GM19240 (cell line): ENCODE data around the gene HBD.
"Not testable (repeated sequence)": the region's sequence is repeated elsewhere in the genome, so short reads cannot be mapped to it uniquely, and the experiment has no call there.

Source experiments
- DNase-seq: peaks from one replicate; pipeline ENCODE4 v3.0.0; 2011; ENCODE audit warnings: low spot score; ENCODE audit not compliant: insufficient read length

The HBD gene

DNA sequence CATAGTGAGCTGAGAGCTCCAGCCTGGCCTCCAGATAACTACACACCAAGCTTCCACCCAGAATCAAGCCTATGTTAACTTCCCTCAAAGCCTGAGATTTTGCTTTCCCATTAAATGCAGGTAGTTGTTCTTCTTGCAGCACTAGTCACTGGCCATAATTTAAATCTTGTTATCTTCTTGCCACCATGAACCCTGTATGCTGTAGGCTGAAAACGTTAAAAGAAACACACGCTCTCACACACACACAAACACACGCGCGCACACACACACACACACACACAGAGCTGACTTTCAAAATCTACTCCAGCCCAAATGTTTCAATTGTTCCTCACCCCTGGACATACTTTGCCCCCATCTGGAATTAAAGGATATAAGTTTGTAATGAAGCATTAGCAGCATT lies 19.2 kb upstream of the HBD start:
- not testable (repeated sequence) for DNase-seq

DNA sequence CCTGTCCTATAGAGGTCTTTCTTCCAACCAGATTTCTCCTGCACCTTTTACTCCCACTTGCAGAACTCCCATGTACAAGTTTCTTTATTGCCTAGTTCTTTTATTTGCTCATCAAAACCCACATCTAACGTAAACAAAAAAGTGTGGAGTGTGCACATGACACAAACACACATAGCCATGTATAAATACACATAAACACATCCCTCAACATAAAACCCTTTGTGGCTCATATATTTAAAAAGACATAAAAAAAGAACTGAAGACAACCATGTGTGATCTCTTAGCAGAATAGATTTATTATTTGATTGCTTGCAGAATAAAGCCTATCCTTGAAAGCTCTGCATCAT lies 18.6 kb upstream of the HBD start:
- no peak for DNase-seq

DNA sequence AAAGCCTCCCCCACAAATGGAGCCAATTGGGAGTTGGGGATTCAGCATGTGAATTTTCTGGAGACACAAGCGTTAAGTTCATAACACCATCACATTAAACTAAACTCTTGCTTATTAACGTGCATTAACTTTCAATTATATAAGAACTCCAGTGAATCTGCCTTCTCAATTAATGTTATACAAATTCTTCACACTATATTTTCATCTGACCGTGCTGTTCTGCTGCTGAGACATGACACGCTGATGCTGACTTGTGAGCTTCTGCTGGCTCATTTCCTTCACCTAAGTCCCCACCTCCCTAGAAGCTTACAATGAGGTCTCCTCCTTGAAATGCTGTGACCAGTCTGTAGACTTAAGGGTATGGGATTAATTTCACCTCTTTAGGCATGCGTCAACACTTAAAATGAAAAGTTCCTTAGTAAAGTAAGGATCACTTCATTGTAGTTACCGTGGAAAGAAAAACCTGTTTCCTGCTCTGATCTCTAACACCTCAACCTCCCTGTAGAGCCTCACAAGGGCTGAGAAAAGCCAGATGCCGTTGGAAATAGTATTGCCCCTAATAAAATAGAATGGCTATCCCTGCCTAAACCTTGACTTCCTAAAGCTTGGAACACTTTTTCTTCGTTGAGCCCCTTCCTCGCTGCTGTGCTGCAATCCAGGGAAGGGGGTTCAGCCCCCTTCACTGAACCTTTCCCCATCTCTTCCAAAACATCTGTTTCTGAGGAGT lies 18.1 kb upstream of the HBD start:
- no peak for DNase-seq

DNA sequence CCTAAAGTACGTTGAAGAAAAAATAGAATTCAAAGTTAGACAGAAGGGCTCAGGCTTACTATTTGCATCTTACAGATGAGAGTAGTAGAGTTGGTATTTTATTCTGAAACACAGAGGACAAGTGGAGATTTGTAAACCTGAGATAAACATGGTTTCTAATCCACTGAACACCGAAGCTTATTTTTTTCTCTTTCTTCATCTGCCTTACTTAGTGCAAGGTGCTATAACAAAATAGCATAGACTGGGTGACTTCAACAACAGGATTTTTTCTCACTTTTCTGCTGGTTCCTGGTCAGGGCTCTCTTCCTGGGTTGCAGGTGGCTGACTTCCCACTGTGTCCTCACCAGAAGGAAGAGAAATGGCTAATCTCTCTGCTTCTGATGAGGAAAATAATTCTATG lies 17.5 kb upstream of the HBD start:
- no peak for DNase-seq

DNA sequence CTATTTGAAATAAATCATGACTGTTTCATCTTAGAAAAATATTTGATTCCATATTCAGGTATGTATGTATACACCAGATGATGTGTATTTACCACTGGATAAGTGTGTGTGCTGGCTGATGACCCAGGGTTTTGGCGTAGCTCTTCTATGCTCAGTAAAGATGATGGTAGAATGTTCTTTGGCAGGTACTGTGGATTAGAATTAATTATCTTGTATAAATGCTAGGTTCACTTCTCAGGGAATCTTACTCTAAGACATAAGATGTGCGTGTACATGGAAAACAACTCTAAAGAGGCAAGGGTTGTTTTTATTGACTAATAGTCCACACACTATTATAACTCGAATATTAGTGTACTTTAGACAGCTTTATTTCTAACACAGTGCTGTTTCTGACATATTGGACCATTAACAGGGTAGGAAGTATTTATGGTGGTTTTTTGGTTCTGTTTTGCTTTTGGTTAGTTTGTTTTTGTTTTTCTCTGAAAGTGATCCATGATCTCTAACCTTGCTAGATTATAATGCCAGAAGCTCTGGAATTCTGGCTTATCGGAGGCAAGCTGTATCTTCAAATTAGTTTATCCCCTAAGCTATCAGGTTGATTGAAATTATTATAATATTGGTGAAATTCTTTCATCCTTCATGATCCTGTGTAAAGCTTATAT lies 16.4 kb upstream of the HBD start:
- DNase-seq = no peak

DNA sequence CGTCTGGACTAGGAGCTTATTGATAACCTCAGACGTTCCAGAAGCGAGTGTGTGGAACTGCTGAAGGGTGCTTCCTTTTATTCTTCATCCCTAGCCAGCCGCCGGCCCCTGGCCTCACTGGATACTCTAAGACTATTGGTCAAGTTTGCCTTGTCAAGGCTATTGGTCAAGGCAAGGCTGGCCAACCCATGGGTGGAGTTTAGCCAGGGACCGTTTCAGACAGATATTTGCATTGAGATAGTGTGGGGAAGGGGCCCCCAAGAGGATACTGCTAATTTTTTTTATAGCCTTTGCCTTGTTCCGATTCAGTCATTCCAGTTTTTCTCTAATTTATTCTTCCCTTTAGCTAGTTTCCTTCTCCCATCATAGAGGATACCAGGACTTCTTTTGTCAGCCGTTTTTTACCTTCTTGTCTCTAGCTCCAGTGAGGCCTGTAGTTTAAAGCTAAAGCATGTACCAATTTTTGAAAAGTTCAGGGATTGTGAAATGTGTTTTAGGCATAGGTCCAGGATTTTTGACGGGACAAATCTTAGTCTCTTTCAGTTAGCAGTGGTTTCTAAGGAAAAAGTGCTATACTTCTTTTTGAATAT lies 15.6 kb upstream of the HBD start, which contains the start of gene HBG1:
TSS of gene HBG1 (minus strand) at position 51 of the 590 bp plus-strand sequence. CDS start 53 bp downstream, outside the sequence.
- DNase-seq = not testable (repeated sequence)

DNA sequence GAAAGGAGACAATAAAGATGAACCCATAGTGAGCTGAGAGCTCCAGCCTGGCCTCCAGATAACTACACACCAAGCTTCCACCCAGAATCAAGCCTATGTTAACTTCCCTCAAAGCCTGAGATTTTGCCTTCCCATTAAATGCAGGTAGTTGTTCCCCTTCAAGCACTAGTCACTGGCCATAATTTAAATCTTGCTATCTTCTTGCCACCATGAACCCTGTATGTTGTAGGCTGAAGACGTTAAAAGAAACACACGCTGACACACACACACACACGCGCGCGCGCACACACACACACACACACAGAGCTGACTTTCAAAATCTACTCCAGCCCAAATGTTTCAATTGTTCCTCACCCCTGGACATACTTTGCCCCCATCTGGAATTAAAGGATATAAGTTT lies 14.2 kb upstream of the HBD start:
- not testable (repeated sequence) for DNase-seq

DNA sequence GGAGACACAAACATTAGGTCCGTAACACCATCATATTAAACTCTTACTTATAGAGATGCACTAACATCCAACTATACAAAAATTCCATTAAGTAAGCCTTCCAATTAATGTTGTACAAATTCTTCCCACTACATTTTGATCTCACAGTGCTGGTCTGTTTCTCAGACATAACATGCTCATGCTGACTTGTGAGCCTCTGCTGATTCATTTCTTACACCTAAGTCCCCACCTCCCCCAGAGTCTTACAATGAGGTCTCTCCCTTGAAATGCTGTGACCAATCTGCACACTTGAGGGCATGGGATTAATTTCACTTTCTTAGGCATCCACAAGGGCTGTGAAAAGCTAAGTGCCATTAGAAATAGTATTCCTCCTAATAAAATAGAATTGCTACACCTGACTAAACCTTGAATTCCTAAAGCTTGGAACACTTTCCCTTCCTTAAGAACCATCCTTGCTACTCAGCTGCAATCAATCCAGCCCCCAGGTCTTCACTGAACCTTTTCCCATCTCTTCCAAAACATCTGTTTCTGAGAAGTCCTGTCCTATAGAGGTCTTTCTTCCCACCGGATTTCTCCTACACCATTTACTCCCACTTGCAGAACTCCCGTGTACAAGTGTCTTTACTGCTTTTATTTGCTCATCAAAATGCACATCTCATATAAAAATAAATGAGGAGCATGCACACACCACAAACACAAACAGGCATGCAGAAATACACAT lies 13.3 kb upstream of the HBD start:
- DNase-seq = no peak

DNA sequence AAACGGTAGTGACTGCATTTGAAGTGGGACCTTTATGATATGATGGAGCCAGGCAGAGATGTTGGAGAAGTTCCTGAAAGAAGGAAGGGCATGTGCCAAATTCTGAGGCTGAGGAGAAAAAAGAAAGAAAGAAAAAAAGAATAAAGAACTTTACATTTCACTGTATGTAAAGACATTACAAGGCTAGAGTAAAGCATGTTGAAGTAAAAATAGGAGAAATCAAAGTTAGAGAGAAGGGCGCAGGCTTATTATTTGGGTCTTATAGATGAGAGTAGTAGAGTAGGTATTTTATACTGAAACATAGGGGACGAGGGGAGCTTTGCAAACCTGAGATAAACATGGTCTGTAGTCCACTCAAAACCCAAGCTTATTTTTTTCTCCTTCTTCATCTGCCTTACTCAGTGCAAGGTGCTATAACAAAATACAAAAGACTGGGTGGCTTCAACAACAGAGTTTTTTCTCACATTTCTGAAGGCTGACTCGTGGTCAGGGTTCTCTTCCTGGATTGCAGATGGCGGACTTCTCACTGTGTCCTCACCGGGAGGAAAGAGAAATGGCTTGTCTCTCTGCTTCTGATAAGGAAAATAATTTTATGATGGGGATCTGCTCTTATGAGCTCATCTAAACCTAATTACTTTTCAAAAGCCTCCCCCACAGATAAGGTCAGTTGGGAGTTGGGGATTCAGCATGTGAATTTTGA lies 12.6 kb upstream of the HBD start:
- no peak for DNase-seq

DNA sequence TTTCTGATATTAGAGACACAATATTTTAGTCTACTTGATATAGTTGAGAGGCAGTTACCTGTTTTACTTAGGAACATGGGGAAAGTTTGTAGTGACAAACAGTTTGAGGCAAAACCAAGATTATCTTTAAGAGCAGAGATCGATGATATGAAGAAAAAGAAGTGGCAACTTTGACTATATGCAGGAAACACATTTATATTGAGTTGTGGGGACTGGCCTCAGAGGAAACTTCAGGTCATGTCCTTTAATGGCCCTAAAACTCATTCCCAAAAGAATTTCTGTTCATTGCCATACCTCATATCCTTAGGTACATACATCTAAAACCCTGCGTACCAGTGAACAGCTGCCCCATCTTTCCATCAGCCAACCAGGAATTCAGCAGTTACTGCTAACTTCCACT lies 10.9 kb upstream of the HBD start:
- DNase-seq = no peak

DNA sequence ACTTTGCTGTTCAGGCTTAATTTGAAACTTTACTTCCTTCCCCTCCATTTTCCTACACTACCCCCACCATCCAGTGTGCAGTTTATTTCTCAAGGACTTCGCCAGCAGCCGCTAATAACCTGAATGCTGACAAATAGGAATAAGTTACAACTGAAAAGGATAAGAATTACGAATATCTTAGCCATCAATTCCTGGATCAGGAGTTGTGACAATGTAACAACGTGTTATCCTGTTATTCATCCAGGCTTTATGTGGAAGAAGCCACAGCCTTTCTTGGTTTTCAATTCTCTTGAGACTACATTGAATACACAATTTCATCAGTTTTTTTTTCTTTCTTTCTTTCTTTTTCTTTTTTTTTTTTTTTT lies 9.5 kb upstream of the HBD start:
- no peak for DNase-seq

DNA sequence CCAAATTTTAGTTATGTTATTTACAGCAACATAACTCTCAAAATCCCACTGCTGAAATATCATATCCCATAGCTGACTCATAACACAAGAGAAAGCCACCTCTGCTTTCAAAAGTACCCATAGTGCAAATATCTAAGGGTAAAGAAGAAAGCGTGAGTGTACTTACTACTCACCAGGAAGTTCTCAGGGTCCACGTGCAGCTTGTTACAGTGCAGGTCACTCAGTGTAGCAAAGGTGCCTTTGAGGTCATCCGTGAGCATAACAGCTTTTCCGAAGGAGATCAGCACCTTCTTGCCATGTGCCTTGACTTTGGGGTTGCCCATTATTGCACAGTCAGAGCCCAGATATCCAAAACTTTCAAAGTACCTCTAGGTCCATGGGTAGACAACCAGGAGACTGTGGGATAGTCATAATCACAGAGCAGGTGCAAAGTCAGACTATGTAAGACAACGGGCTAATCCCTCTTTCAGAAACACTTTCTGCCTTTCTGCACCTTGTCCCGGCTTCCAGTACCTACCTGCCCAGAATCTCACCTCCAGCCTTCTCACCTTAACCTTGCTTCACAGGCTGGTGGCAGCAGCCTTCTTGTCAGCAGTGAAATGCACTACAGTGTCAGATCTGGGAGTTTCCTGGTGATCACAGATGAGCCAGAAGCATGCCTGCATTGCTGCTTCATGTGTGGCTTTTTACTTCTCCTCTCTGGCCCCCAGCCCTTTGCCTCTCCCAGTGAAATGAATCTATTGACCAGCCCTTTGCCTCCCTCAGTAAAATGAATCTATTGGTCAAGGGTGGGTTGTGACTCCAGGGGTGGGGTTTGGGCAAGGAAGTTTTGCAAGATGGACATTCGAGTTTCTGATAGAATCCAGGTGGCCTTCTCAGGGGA lies 8.9 kb upstream of the HBD start:
- no peak for DNase-seq

DNA sequence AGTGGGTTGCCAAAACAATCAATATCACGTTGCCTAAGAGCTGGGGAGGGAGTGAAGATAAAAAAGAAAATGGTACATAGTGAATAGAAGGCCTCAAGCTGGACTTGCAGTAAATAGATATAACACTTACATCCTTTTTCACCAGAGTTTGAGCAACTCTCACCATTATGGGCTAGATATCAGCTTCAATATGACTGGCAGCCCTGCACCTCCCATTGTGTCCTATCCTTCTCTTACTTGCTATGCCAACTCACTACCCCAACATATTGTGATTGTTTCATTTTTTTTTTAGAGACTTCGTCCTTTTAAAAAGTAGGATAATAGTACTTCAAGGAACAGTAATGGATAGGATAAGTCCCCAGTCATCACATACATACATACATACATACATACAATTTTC lies 7.9 kb upstream of the HBD start:
- no peak for DNase-seq

DNA sequence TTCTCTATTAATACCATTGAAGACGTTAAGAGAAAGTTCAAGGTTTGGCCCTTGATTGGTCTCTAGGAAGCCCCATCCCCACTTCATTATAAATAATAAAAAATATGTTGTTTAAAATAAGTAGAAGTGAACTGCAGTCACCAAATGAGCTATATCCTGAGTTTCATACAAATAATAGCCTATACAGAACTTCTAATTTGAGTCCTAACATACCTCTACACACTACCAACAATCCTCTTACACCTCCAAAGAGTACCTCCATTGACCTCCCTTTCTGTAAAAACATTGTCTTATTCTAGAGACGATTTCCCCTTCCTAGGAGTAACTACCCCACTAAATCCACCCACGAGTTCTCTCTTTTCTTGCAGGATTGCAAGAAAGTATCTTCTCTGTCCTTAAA lies 7.2 kb upstream of the HBD start:
- DNase-seq = no peak

DNA sequence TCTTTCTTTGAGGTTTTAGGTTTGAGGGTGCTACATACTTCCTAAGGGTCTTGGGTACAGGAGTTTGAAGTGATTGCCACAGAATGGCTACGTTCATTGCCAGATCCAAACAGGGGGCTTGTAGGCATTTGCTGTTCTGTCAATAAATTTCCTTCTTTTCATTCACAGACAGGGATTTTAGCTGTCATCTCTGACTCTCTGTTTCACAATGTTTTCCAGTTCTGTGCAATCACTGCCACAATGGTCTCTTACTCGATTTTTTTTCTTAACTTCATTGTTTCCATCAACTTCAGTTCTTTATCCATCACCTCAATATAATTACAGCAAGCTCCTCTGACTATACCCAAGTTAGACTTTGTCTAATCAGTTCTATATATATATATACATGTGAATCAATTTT lies 6.2 kb upstream of the HBD start:
- DNase-seq = no peak

DNA sequence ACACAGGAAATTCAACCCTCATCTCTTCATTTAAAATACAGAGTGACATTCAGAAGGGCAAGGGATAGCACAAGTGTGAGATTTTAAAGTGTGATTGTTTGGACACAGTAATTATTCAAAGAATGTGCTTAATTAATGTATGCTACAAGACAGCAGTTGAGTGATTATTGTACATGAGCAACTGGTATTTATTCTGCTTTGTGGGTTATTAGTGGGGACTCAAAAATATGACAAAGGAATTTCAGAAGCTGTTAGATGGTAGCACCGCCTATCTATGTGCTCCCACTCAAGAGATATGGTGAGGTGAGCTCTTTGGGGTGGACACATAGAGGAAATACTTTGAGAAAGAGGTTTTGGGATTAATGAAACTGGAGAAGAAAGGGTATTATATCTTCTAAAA lies 5.8 kb upstream of the HBD start:
- no peak for DNase-seq

DNA sequence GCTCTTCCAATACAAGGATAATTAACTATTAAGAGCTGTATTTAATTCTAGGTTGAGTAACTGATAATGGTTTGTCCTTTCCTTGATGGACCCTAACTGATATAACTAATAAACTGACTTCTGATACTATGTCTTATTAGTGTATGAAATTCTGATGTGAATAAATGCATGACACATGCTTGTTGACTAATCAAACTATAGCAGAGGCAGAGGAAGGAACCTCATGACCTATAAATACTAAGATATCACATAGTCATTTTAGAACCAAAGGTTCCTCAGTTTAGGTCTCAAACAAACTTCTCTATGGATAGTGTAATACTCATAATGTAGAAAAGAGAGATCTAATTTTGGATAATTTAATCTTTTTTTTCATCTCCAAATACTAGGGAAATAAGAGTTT lies 4.8 kb upstream of the HBD start:
- DNase-seq = no peak

DNA sequence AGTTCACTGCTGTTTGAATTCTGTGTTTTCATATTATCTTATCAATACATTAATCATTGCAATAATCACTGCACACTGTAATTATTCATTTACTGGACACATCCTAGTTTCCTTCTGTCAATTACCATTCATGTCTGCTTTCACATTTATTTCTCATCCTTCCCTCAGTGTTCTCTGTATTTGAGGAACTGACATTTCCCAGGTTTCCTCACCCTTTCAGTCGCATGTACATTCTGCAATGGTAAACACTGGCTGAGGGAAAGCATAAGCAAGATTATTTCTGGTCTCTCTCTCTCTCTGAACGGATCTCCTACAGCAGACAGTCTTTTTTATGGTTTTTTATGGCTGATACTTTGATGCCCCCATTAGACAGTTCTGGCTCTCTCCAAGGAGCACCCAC lies 4.2 kb upstream of the HBD start:
- DNase-seq = no peak

DNA sequence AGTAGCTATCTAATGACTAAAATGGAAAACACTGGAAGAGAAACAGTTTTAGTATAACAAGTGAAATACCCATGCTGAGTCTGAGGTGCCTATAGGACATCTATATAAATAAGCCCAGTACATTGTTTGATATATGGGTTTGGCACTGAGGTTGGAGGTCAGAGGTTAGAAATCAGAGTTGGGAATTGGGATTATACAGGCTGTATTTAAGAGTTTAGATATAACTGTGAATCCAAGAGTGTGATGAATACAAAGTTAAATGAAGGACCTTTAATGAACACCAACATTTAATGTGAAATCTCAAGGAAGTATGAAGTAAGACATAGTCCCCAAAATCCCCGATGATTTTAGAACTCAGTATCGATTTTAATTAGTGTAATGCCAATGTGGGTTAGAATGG lies 3.1 kb upstream of the HBD start:
- no peak for DNase-seq

DNA sequence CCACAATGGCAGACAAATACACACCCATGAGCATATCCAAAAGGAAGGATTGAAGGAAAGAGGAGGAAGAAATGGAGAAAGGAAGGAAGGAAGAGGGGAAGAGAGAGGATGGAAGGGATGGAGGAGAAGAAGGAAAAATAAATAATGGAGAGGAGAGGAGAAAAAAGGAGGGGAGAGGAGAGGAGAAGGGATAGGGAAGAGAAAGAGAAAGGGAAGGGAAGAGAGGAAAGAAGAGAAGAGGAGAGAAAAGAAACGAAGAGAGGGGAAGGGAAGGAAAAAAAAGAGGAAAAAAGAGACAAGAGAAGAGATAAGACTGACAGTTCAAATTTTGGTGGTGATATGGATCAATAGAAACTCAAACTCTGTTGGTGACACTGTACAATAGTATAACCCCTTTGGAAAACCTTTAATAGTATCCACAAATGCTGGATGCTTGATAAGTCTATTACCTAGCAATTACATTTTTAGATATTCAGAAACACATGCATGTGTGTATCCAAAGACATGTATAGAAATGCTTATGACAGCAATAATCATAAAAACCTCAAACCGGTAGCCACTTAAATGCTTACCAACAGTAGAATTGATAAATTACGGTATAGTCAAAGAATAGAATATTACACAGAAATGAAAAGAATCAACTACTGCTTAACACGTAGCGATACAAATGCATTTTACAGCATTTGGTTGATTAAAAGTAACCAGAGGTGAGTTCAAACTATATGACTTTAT lies 1.2 kb upstream of the HBD start:
- no peak for DNase-seq
